Stimulated activated CD8-positive, alpha-beta memory T cell treated with anti-CD3 and anti-CD28 coated beads, Interleukin-12 subunit alpha, Interleukin-12 subunit beta, amount 100 ng/mL, for 24 hours (primary cell): ENCODE data around the gene KCNAB2.

Experiments used
- DNase-seq: peaks from one replicate; pipeline ENCODE4 v3.0.0-alpha.2; 2020; ENCODE audit errors: extremely low read depth

The KCNAB2 gene

DNA sequence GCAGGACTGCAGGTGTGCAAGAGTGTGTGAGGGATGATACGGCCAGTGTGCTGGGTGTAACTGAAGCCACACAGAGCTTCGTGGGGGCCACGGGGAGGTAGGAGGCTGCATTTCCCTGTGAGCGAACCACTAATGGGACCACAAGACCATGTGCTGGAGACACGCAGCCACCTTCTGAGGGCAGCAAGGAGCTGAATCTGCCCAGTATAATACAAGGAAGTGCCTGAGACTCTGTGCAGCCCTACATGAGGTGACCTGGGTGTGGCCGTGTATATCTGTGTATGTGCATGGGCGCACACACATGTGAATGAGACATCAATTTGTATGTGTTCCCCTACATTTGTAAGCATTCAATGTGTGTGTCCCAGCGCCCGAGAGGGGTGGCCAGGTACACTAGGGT is 83.6 kb downstream of the KCNAB2 start:
- DNase-seq, result no peak

GRCh38 chr1:6130036-6130435 is 84.3 kb downstream of the KCNAB2 start:
- DNase-seq, result no peak

DNA sequence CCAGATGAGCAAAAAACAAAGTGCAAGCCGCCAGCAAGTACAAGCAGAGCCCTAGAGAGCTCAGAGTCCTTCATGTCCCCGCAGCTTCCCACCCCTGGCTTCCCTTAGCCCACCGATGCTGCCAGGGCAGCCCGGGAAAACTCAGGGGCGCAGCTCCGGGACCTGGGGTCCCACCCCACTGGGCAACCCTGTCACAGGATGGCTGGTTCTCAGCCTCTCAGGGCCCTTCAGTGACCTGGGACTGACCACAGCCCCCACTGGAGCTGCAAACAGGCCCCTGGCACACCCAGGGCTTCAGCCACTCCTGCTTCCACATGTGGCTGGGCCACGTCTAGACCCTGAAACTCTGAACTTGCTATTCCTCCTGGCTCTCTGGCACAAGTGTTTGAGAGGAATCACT is 84.9 kb downstream of the KCNAB2 start:
- no peak for DNase-seq

DNA sequence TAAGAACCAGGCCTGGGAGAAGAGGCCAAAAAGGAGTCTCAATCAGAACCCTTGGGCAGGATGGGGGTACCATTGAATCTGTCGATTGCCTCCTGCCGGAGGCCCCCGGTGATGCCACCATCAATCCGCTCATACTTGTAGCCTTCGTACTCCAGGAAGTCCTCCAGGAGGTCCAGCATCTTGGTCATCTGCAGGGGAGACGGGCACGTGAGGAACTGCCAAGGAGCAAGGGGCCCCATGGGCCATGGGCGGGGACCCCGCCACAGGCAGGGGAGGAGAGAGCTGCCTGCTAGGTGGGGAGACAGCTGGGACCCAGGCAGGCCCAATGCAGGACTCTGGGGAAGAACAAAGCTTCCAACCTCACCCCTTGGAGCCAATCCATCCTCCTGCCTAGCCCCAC is 85.9 kb downstream of the KCNAB2 start:
- no peak for DNase-seq

DNA sequence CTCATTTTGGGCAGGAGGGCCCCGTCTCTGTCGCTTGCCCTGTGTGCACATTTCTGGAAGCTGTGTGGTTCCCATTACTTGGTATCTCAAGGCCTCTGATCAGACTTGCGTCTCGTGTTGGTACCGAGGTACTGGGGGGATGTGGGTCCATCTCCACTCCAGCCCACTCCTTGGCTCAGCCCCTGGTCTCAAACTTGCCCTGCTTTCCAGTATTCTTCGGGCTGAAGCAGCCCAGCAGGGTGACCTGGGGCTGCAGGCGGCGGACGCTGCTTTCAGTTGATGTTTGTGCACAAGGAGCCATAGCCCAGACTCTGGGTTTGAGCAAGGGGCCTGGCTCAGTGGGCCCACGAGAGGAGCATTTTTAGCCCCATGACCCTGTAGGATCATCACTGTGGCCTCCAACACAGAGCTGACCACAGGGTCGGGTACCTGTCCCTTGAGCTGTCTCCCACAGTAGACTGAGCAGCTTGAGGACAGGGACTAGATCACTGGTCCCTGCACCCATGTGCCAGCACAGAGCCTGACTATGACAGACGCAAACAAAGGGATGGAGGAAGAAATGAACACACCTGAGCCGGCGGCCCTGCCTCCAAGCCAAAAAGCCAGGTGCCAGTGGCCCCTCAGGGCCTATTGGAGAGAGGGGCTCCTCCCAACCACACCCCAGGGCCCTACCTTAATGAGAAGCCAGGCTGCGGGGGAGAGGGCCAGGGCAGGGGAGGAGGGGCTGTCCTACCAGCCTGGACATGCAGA is 87.6 kb downstream of the KCNAB2 start:
- no peak for DNase-seq

GRCh38 chr1:6134206-6134605 is 88.5 kb downstream of the KCNAB2 start:
- DNase-seq, result no peak

GRCh38 chr1:6134741-6135510 is 89.2 kb downstream of the KCNAB2 start:
- DNase-seq, result no peak

GRCh38 chr1:6136516-6137220 is 91.0 kb downstream of the KCNAB2 start:
- no peak for DNase-seq

DNA sequence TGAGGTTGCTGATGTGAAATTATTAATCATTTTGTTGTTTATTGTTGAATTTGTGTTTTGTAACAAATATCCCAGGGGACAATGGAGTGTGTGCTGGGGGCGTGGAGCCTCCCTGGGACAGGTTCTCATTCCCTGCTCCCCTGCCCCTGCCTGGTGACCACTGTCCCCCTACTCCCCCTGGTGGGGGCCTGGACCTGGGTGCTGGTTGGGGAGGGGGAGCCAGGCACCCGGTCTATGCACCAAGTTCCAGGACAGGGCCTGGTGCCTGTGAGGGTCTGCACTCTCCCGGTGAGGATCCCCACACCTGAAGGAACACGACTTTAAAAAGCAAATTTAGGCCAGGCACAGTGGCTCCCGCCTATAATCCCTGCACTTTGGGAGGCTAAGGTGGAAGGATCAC is 92.1 kb downstream of the KCNAB2 start:
- DNase-seq, result no peak

- DNase-seq, result no peak
Measured at GRCh38 chr1:6140413-6140812, 94.7 kb downstream of the KCNAB2 start.

GRCh38 chr1:6141592-6141991 is 95.9 kb downstream of the KCNAB2 start:
- DNase-seq, result no peak

DNA sequence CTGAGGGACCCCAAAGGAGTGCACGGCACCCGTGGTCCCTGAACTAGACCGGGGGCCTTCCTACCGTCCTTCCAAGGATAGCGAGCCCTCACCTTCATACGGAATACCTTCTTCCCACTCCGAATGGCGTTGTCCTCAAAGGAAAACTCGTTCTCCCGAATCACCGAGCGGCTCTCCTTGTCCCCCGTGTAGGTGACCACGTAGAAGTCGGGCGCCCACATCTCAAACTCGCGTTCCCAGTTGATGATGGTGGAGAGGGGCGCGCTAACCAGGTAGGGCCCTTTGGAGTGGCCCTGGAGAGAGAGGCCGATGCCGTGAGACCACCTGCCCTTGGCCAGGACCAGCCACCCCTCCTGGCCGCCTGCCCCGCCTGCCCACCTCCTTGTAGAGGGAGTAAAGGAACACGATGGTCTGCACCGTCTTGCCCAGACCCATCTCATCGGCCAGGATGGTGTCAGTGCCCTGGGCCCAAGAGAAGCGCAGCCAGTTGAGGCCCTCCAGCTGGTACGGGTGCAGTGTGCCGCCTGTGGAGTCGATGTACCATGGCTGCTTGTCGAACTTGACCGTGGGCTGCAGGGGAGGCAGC is 96.4 kb downstream of the KCNAB2 start:
- DNase-seq, result no peak

- no peak for DNase-seq
Measured at GRCh38 chr1:6142734-6143133, 97.0 kb downstream of the KCNAB2 start.

DNA sequence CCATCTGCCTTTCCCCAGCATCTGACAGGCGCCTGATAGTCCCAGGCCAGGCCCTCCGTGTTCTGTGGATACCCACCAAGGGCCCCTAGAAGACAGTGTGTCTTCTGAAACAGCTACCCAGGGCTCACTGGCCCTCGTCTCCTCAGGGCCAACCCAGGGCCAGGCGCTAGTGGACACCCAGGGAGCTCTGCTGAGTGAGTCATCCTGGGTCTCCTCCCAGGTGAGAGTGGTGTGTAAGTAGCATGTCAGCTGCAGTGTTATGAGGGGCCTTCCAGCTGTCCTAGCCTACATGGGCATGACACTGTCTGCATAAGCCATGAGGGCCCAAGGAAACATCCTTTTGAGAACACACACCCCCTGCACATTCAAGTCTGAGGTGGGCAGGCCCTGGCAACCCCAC is 97.7 kb downstream of the KCNAB2 start:
- no peak for DNase-seq

DNA sequence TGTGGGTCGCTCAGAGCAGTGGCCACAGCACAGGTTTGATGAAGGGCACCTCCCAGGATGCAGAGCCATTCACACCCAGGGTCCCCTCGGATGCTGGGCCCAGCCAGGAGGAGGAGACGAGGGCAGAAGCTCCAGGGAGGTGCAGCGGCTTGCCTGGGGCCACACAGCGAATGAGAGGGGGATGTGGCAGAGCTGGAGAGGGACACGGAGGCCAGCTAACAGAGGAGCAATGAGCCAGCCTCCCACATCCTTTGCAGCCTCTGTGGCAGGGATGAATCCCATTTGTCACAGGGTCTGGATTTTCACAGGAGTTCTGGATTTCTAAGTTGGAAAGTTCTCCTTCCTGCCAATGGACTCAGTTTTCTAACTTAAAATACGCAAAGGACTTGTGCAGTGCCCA is 98.5 kb downstream of the KCNAB2 start:
- no peak for DNase-seq

- no peak for DNase-seq
Measured at GRCh38 chr1:6144647-6145395, 99.1 kb downstream of the KCNAB2 start.

GRCh38 chr1:6145396-6145750 is 99.7 kb downstream of the KCNAB2 start:
- no peak for DNase-seq

DNA sequence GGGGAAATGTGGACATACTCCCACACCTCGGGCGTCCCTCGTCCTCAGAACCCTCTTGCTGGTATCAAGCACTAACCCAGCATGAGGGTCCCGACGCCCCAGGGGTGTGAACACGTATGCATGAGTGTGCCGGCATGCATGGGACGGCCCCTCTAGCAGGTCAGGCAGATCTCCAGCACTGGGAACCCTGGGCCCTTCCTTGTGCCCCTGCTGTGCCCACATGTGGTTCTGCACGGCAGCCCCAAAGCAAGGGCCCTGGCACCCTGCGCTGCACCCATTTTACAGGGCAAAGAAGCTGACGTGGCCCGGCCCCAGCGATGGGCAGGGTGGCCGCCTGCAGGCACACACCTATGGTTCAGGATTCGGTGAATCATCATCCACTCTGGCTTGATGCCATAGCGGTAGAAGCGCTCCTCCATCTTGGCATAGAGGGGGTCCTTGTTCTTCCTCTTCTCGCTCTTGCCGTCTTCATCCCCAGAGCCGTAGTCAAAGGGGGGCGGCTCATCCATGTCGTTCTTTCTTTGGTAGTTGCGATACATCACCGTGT is 100.2 kb downstream of the KCNAB2 start:
- no peak for DNase-seq

GRCh38 chr1:6148497-6149241 is 103.0 kb downstream of the KCNAB2 start:
- peak; percentile 42 for DNase-seq

GRCh38 chr1:6149597-6149996 is 103.9 kb downstream of the KCNAB2 start:
- DNase-seq, result no peak
